ENCODE results near the gene MAGI1.

The MAGI1 gene

GRCh38 chr3:65828706-65829105, 210.0 kb downstream of the MAGI1 start:
- no peak for DNase-seq

GRCh38 chr3:65827076-65827475, 211.6 kb downstream of the MAGI1 start:
- no peak for DNase-seq

GRCh38 chr3:65824166-65824565, 214.6 kb downstream of the MAGI1 start:
- DNase-seq, result no peak

- no peak for DNase-seq
Measured at GRCh38 chr3:65820600-65820999, 218.1 kb downstream of the MAGI1 start.

GRCh38 chr3:65819896-65820295, 218.8 kb downstream of the MAGI1 start:
- no peak for DNase-seq

GRCh38 chr3:65817553-65818126, 221.1 kb downstream of the MAGI1 start:
- no peak for DNase-seq

GRCh38 chr3:65816208-65816607, 222.5 kb downstream of the MAGI1 start:
- no peak for DNase-seq

GRCh38 chr3:65814845-65815578, 223.7 kb downstream of the MAGI1 start:
- no peak for DNase-seq

- DNase-seq, result no peak
Measured at GRCh38 chr3:65811892-65812291, 226.8 kb downstream of the MAGI1 start.

GRCh38 chr3:65811086-65811761, 227.5 kb downstream of the MAGI1 start:
- no peak for DNase-seq

- no peak for DNase-seq
Measured at GRCh38 chr3:65810302-65810701, 228.4 kb downstream of the MAGI1 start.

- DNase-seq, result no peak
Measured at GRCh38 chr3:65809641-65810150, 229.0 kb downstream of the MAGI1 start.

- no peak for DNase-seq
Measured at GRCh38 chr3:65808824-65809223, 229.9 kb downstream of the MAGI1 start.

GRCh38 chr3:65808407-65808806, 230.3 kb downstream of the MAGI1 start:
- DNase-seq, result no peak

GRCh38 chr3:65807225-65807624, 231.5 kb downstream of the MAGI1 start:
- DNase-seq, result no peak

GRCh38 chr3:65806600-65806999, 232.1 kb downstream of the MAGI1 start:
- DNase-seq, result no peak

- DNase-seq, result no peak
Measured at GRCh38 chr3:65796676-65797075, 242.0 kb downstream of the MAGI1 start.

- DNase-seq, result no peak
Measured at GRCh38 chr3:65795166-65795565, 243.6 kb downstream of the MAGI1 start.

GRCh38 chr3:65793495-65794200, 245.1 kb downstream of the MAGI1 start:
- DNase-seq, result no peak

GRCh38 chr3:65788461-65788860, 250.3 kb downstream of the MAGI1 start:
- no peak for DNase-seq

GRCh38 chr3:65787827-65788226, 250.9 kb downstream of the MAGI1 start:
- no peak for DNase-seq

GRCh38 chr3:65787340-65787739, 251.4 kb downstream of the MAGI1 start:
- no peak for DNase-seq

GRCh38 chr3:65786890-65787289, 251.8 kb downstream of the MAGI1 start:
- DNase-seq, result no peak

All from Kasumi-1 (cell line).